Kidney (tissue), 14 donors: ENCODE measurements around the gene USP40. TPM values are rescaled to one million over a fixed set of nuclear protein-coding genes. Genes with fewer than 3 reads are reported as not detected.

ENCODE experiments used
- DNase-seq, 5 donors: peaks; one replicate each; pipeline ENCODE4 v3.0.0-alpha.2; 2013 to 2020
- FAIRE-seq: peaks from 2 replicates; lab custom pipeline; 2012; peaks lifted over from hg19 to GRCh38; lab: Jason Lieb, UNC
- H3K27ac ChIP-seq, 2 donors: one replicate each; pipeline ENCODE4 v1.7.0; 2013; ENCODE audit warnings: low read depth in 2 of 2, low read length in 2 of 2, inconsistent platforms in 1 of 2
- H3K27me3 ChIP-seq: one replicate; pipeline ENCODE4 v1.7.1; 2013; ENCODE audit warnings: low read length, inconsistent platforms; ENCODE audit not compliant: control insufficient read depth, insufficient read depth
- H3K36me3 ChIP-seq, 3 donors: one replicate each; pipeline versions ENCODE4 v1.7.0 to v1.7.1; 2013; ENCODE audit warnings: low read length in 3 of 3, control low read depth in 1 of 3, inconsistent platforms in 1 of 3; ENCODE audit not compliant: insufficient read depth in 3 of 3, control insufficient read depth in 2 of 3
- H3K4me1 ChIP-seq, 3 donors: one replicate each; pipeline versions ENCODE4 v1.7.0 to v1.7.1; 2013; ENCODE audit warnings: low read length in 3 of 3, inconsistent platforms in 1 of 3, low read depth in 1 of 3; ENCODE audit not compliant: control insufficient read depth in 2 of 3, insufficient read depth in 2 of 3
- H3K4me3 ChIP-seq, 3 donors: one replicate each; pipeline versions ENCODE4 v1.7.0 to v1.8.1; 2013; ENCODE audit warnings: low read length in 3 of 3, control low read depth in 1 of 3, inconsistent platforms in 1 of 3
- H3K9ac ChIP-seq, 3 donors: one replicate each; pipeline versions ENCODE4 v1.7.0 to v1.7.1; 2013; ENCODE audit warnings: low read length in 3 of 3, control low read depth in 1 of 3, inconsistent platforms in 1 of 3
- H3K9me3 ChIP-seq, 3 donors: one replicate each; pipeline versions ENCODE4 v1.7.0 to v1.7.1; 2013; ENCODE audit warnings: low read length in 3 of 3, control low read depth in 1 of 3, inconsistent platforms in 1 of 3; ENCODE audit not compliant: control insufficient read depth in 2 of 3, insufficient read depth in 1 of 3
- intact Hi-C: fragments of 100-400 bp; cut with DNase I; formaldehyde crosslinking; loops from one replicate; pipeline ENCODE4 v1.11.1; 2022
- polyA plus RNA-seq: library from polyadenylated mRNA; stranded (reverse); fragments of 350-450 nt; fragmentation: Illumina TruSeq; extraction: RNeasy Lipid Tissue Mini Kit (QIAGEN cat#74804); gene quantifications from one replicate; pipeline ENCODE4 v1.2.3, GENCODE V29; 2014; ENCODE audit warnings: low read depth, low replicate concordance; ENCODE audit not compliant: insufficient read depth
- total RNA-seq: library from RNA; stranded (reverse); fragmentation: NEBNext Ultra II Directional; extraction: Animal tissue kit (Norgen Biotek cat#: 25700); gene quantifications from one replicate; pipeline ENCODE4 v1.2.1, GENCODE V29; 2021
- TF ChIP-seq, protein P1 (sequence below): IDR thresholded peaks from 3 replicates; pipeline ENCODE4 v1.5.1; 2012; ENCODE audit warnings: mild to moderate bottlenecking, moderate library complexity, borderline replicate concordance; ENCODE audit not compliant: insufficient read depth; ENCODE audit errors: extremely low read depth
- donor health status: control.
- donor health status: control.
- donor health status: control.
- donor health status: control.
- donor health status: control.
- donor health status: DM: yes; HTN: yes; CAD: no.
- donor health status: Normal renal cell carcinoma (clear cell type).

The USP40 gene
- total and polyA plus RNA-seq, 2 donors from 2014 or later: 28.5 to 51.6 TPM

DNA sequence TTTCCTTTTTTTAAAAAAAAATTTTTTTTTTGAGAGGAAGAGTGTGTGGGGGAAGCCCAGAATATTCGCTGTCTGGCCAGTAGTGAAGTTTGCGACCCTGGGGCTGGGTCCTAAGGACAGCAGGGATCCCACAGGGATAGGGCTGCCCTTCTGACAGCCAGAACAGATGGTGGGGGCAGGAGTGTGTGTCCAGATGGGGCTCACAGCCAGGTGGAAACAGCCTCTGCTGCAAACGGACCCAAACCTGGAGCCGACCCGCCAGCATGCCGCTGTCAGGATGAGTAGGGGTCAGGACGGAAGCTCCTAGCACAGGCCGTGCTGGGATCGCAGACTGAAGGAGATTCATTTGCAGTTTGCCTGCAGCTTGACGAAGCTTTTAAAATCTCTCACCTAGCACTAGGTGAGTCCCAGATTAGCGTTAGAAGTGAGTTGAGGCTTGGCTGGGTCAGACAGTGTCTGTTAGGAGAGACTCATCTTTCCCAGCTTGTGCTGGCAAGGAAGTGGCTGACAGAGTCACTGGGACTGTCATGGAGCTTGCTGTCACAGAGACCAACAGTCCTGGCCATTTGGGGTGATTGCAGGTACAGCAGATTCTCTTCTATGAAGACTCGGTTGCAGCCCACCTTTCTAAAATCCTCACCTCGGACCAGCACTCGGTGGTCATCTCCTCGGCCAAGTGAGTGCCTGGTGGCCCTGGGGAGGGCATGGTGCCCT, 118.9 kb downstream of the USP40 start:
- H3K4me1 ChIP-seq: no peaks in the 10 kb centered on the region
- no peak for FAIRE-seq
- no peaks in the 10 kb centered on the region for H3K9me3 ChIP-seq
- no peaks in the 10 kb centered on the region for H3K27me3 ChIP-seq
- TF ChIP-seq, protein P1, sequence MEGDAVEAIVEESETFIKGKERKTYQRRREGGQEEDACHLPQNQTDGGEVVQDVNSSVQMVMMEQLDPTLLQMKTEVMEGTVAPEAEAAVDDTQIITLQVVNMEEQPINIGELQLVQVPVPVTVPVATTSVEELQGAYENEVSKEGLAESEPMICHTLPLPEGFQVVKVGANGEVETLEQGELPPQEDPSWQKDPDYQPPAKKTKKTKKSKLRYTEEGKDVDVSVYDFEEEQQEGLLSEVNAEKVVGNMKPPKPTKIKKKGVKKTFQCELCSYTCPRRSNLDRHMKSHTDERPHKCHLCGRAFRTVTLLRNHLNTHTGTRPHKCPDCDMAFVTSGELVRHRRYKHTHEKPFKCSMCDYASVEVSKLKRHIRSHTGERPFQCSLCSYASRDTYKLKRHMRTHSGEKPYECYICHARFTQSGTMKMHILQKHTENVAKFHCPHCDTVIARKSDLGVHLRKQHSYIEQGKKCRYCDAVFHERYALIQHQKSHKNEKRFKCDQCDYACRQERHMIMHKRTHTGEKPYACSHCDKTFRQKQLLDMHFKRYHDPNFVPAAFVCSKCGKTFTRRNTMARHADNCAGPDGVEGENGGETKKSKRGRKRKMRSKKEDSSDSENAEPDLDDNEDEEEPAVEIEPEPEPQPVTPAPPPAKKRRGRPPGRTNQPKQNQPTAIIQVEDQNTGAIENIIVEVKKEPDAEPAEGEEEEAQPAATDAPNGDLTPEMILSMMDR: no peak
- no peak overlapping the region for H3K27ac ChIP-seq
- peaks cover 2 to 13% (median 9%) of the 10 kb centered on the region in 3 donors for H3K36me3 ChIP-seq
- H3K4me3 ChIP-seq: no peak overlapping the region
- no peak overlapping the region for H3K9ac ChIP-seq
- intact Hi-C loops: no loop called here
- DNase-seq: peak in 2 of 5 donors; percentile 16 to 38

DNA sequence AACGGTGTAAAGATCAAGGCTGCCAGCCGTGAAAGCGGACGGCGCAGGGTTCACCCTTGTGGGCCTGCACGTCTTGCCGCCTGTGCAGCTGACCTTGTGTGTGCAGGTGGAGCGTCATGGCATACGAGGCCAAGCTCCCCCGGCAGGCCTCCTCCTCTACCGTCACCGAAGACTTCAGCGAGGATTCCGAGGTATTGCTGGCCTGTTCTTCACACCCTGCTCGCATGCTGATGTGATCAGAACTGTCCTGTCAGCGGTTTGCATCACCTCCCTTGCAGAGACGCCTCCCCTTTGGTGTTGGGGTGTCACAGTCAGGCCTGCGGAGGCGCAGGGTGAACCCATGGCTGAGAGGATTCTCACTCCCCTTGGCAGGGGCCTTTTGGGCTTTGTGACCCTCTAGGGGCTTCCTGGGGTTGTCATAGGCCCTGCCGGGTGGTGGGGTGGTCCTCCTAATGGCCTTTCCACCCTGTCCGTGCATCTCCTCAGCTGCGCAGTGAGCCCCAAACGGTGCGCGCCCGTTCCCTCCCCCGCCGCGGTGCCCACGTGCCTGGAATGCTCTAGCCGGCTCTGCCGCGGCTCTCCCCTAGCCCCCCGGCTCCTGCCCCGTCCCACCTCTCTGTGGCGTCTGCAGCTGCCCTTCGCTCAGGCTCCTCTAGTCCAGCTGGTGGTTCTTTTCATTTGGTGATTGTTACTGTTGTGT, 119.8 kb downstream of the USP40 start:
- Histone ChIP-seq H3K36me3 (peaks cover 0 to 6% (median under 1%) of the 10 kb centered on the region in 3 donors), H3K27me3 (no peaks in the 10 kb centered on the region)
- DNase-seq: peak in 2 of 5 donors; percentile 23 to 61

DNA sequence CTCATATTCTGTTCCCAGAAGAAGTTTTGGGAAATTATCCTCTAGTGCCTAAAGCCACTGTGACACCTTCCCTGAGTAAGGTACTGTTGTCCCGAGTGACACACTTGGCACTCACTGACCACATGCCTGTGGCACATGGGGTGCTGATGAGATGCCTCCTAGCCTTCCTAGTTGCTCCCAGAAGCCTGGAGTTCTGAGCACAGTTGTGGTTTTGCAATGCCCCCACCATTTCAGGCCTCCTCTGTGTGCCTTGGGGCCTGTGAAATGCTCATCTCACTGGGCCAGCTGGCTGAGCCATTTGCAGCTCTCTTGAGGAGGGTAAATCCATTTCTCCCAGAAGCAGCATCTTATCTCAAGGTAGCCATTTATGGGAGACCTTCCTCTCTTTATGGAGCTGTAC, 120.5 kb downstream of the USP40 start:
- Histone ChIP-seq H3K4me1 (no peaks in the 10 kb centered on the region), H3K36me3 (peaks cover 0 to 6% (median 0%) of the 10 kb centered on the region in 3 donors), H3K27me3 (no peaks in the 10 kb centered on the region), H3K4me3 (no peak overlapping the region), H3K9ac (no peak overlapping the region), H3K9me3 (no peaks in the 10 kb centered on the region), H3K27ac (no peak overlapping the region)
- FAIRE-seq (no peak), DNase-seq (peak in 2 of 5 donors; percentile 16)
- TF ChIP-seq, protein P1: no peak
- intact Hi-C loops: no loop called here

More for the DNA sequence above, 119.8 kb downstream of the USP40 start:
- Histone ChIP-seq H3K9ac (no peak overlapping the region), H3K4me3 (no peak overlapping the region), H3K27ac (no peak overlapping the region), H3K9me3 (no peaks in the 10 kb centered on the region), H3K4me1 (no peaks in the 10 kb centered on the region)
- intact Hi-C loops: no loop called here
- TF ChIP-seq, protein P1: no peak
- FAIRE-seq: no peak
